HepG2 (cell line): Measurements from ENCODE around the gene ZBTB22. TPM values are rescaled to one million over a fixed set of nuclear protein-coding genes. Genes with fewer than 3 reads are reported as not detected.

Experiments used
- EHMT2 ChIP-seq: fragments of 200-600 bp; sonication (generic); IDR thresholded peaks from 2 replicates; pipeline ENCODE4 v1.7.0; 2017; ENCODE audit warnings: antibody characterized with exemption, low read depth, low read length, borderline replicate concordance
- HNRNPK ChIP-seq: fragments of 200-400 bp; formaldehyde crosslinking; IDR thresholded peaks from 2 replicates; pipeline ENCODE4 v1.6.1; 2018; ENCODE audit warnings: low read length, low read depth, moderate library complexity, mild to moderate bottlenecking; ENCODE audit not compliant: poor library complexity, severe bottlenecking
- HNRNPL ChIP-seq: fragments of 200-400 bp; formaldehyde crosslinking; IDR thresholded peaks from 2 replicates; pipeline ENCODE4 v1.6.1; 2017; ENCODE audit warnings: mild to moderate bottlenecking, low read depth, low read length
- HNRNPUL1 ChIP-seq: fragments of 200-400 bp; formaldehyde crosslinking; IDR thresholded peaks from 2 replicates; pipeline ENCODE4 v1.6.1; 2017; ENCODE audit warnings: low read depth, mild to moderate bottlenecking, low read length, moderate library complexity
- IKZF1 ChIP-seq: fragments of 450-650 bp; IDR thresholded peaks from 2 replicates; pipeline ENCODE4 v1.7.1; 2016
- MLXIP ChIP-seq: sonication (generic); formaldehyde crosslinking; IDR thresholded peaks from 2 replicates; pipeline ENCODE4 v1.9.0; 2021; ENCODE audit warnings: missing genetic modification reagents, borderline replicate concordance
- MXD4 ChIP-seq: IDR thresholded peaks from 2 replicates; pipeline ENCODE4 v1.6.1; 2016; ENCODE audit warnings: mild to moderate bottlenecking, missing biosample characterization, missing genetic modification reagents
- MYC ChIP-seq: sonication (generic); formaldehyde crosslinking; IDR thresholded peaks from 2 replicates; pipeline ENCODE4 v1.9.0; 2021; ENCODE audit warnings: missing genetic modification reagents, borderline replicate concordance
- MYPOP ChIP-seq: sonication (generic); formaldehyde crosslinking; IDR thresholded peaks from 2 replicates; pipeline ENCODE4 v1.8.1; 2023; ENCODE audit warnings: mild to moderate bottlenecking, moderate library complexity, missing genetic modification reagents
- POLR2A ChIP-seq, 2 experiments: IDR thresholded peaks; 2 replicates each; pipeline ENCODE4 v1.6.1; 2011; ENCODE audit warnings: low read depth in 2 of 2, low read length in 2 of 2, mild to moderate bottlenecking in 1 of 2, moderate library complexity in 1 of 2; ENCODE audit not compliant: insufficient read depth in 1 of 2
- PREB ChIP-seq: sonication (generic); formaldehyde crosslinking; IDR thresholded peaks from 2 replicates; pipeline ENCODE4 v1.4.0; 2020; ENCODE audit warnings: missing genetic modification reagents
- PRPF4 ChIP-seq: fragments of 200-400 bp; formaldehyde crosslinking; IDR thresholded peaks from 2 replicates; pipeline ENCODE4 v1.6.1; 2016; ENCODE audit warnings: low read length, low read depth; ENCODE audit not compliant: poor library complexity, severe bottlenecking
- RBM39 ChIP-seq: fragments of 200-400 bp; formaldehyde crosslinking; IDR thresholded peaks from one replicate; pipeline ENCODE4 v1.6.1; 2018; ENCODE audit warnings: antibody characterized with exemption, mild to moderate bottlenecking, low read depth, low read length; ENCODE audit not compliant: poor library complexity, severe bottlenecking
- SMAD9 ChIP-seq: sonication (generic); formaldehyde crosslinking; IDR thresholded peaks from 2 replicates; pipeline ENCODE4 v1.5.1; 2020; ENCODE audit warnings: mild to moderate bottlenecking, missing genetic modification reagents
- TBX3 ChIP-seq: fragments of 450-650 bp; IDR thresholded peaks from 2 replicates; pipeline ENCODE4 v1.6.1; 2017; ENCODE audit warnings: antibody characterized with exemption, mild to moderate bottlenecking, inconsistent platforms, borderline replicate concordance
- ZBTB4 ChIP-seq: sonication (generic); formaldehyde crosslinking; IDR thresholded peaks from 2 replicates; pipeline ENCODE4 v1.4.0; 2020; ENCODE audit warnings: missing genetic modification reagents, mild to moderate bottlenecking, borderline replicate concordance
- ZMAT5 ChIP-seq: sonication (generic); formaldehyde crosslinking; IDR thresholded peaks from 2 replicates; pipeline ENCODE4 v1.5.0; 2020; ENCODE audit warnings: mild to moderate bottlenecking, low read depth, missing genetic modification reagents, borderline replicate concordance
- ZNF432 ChIP-seq: sonication (generic); formaldehyde crosslinking; IDR thresholded peaks from 2 replicates; pipeline ENCODE4 v1.5.0; 2020; ENCODE audit warnings: missing genetic modification reagents, mild to moderate bottlenecking, borderline replicate concordance
- ZNF530 ChIP-seq: sonication (generic); formaldehyde crosslinking; IDR thresholded peaks from 2 replicates; pipeline ENCODE4 v1.5.0; 2020; ENCODE audit warnings: low read depth, mild to moderate bottlenecking, missing genetic modification reagents
- ZNF737 ChIP-seq: sonication (generic); formaldehyde crosslinking; IDR thresholded peaks from 2 replicates; pipeline ENCODE4 v1.5.0; 2020; ENCODE audit warnings: missing genetic modification reagents, mild to moderate bottlenecking, borderline replicate concordance
- polyA plus RNA-seq, 8 experiments: library from polyadenylated mRNA; depleted of rRNA in 3 of 8; stranded (reverse) in 7 of 8; unstranded in 1 of 8; fragments of >200 nt; fragmentation: Illumina TruSeq in 4 of 8; extraction: Trizol in 4 of 8; gene quantifications; 2 replicates each; pipeline versions ENCODE4 v1.2.1 to v1.2.3, GENCODE V29; 2011 to 2016; ENCODE audit warnings: low read depth in 4 of 8, missing spikeins in 1 of 8, mixed read lengths in 1 of 8; ENCODE audit not compliant: insufficient read depth in 1 of 8
- total RNA-seq, 5 experiments: library from RNA; depleted of rRNA; stranded (reverse); fragments of >200 nt; fragmentation: Illumina TruSeq; extraction: Trizol; gene quantifications; 2 replicates each; pipeline ENCODE4 v1.2.3, GENCODE V29; 2016; ENCODE audit warnings: low read depth in 1 of 5

Gene ZBTB22
- total and polyA plus RNA-seq, 2 of the 13 experiments (the other 11 are each of a cell fraction or from before 2014, with no cell fraction given), result 8.0 to 10.6 TPM

GRCh38 chr6:33299237-33299944 lies 18.2 kb downstream of the ZBTB22 start (continued):
- TF ChIP-seq ZBTB4 (CRISPR knock-in tag) (no peak), ZNF737 (peak; percentile 65; the same call in 1 of the 2 replicates), HNRNPUL1 (no peak), RBM39 (peak; percentile 99), POLR2A (IDR thresholded peaks at IDR 0.05; ENCODE audit: insufficient read depth in 1 of 2, low read depth in 2 of 2, low read length in 2 of 2) (peak; percentile 88 to 95), IKZF1 (no peak), MXD4 (CRISPR knock-in tag) (peak; percentile 80), HNRNPL (peak; percentile 73), ZNF530 (no peak), PRPF4 (no peak), MYPOP (CRISPR knock-in tag) (peak; percentile 84), ZMAT5 (CRISPR knock-in tag) (0 out of 2 replicates have a peak, but pooled peaks have one; percentile 92), TBX3 (no peak), EHMT2 (no peak), PREB (CRISPR knock-in tag) (0 out of 2 replicates have a peak, but pooled peaks have one; percentile 64), MLXIP (CRISPR knock-in tag) (no peak), SMAD9 (peak; percentile 63; the same call in 1 of the 2 replicates), HNRNPK (no peak), ZNF432 (CRISPR knock-in tag) (no peak), MYC (CRISPR knock-in tag) (peak; percentile 72; the same call in 1 of the 2 replicates)
